Colonic mucosa (tissue), 4 donors: ENCODE results near the gene FAM107A. TPM values are rescaled to one million over a fixed set of nuclear protein-coding genes. Genes with fewer than 3 reads are reported as not detected.

Experiments
- DNase-seq: peaks from one replicate; pipeline ENCODE4 v3.0.0-alpha.2; 2020
- H3K27ac ChIP-seq: fragments of 200-600 bp; one replicate; pipeline ENCODE4 v1.8.0; 2021
- H3K27me3 ChIP-seq: fragments of 200-600 bp; one replicate; pipeline ENCODE4 v1.8.0; 2021
- H3K36me3 ChIP-seq: fragments of 200-600 bp; one replicate; pipeline ENCODE4 v1.8.0; 2021
- H3K4me1 ChIP-seq: fragments of 200-600 bp; one replicate; pipeline ENCODE4 v1.8.0; 2021; ENCODE audit warnings: mild to moderate bottlenecking
- H3K4me3 ChIP-seq: fragments of 200-600 bp; one replicate; pipeline ENCODE4 v1.8.0; 2021
- H3K9ac ChIP-seq, 2 donors: one replicate each; pipeline ENCODE4 v1.7.0; 2013; ENCODE audit warnings: control low read depth in 2 of 2, low read depth in 2 of 2, low read length in 2 of 2
- H3K9me3 ChIP-seq: fragments of 200-600 bp; one replicate; pipeline ENCODE4 v1.8.0; 2021
- intact Hi-C: fragments of 100-400 bp; cut with DNase I; formaldehyde crosslinking; loops from one replicate; pipeline ENCODE4 v1.14.1; 2022
- total RNA-seq, 2 donors: library from RNA; stranded (reverse); fragmentation: NEBNext Ultra II Directional in 1 of 2; extraction: Animal tissue kit (Norgen Biotek cat#: 25700) in 1 of 2; gene quantifications; one replicate each; pipeline ENCODE4 v1.2.1, GENCODE V29; 2021
- TF ChIP-seq, protein P1 (sequence below): fragments of 200-600 bp; IDR thresholded peaks from one replicate; pipeline ENCODE4 v1.8.0; 2022; ENCODE audit warnings: antibody characterized with exemption, mild to moderate bottlenecking
- donor health status: healthy.
- donor health status: DM: no; HTN: no; CAD: no.
- donor health status: DM: no; HTN: no; CAD: no.

The FAM107A gene, protein sequence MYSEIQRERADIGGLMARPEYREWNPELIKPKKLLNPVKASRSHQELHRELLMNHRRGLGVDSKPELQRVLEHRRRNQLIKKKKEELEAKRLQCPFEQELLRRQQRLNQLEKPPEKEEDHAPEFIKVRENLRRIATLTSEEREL
- total RNA-seq = 1 to 10 TPM; 2.2 to 5.1 TPM

DNA sequence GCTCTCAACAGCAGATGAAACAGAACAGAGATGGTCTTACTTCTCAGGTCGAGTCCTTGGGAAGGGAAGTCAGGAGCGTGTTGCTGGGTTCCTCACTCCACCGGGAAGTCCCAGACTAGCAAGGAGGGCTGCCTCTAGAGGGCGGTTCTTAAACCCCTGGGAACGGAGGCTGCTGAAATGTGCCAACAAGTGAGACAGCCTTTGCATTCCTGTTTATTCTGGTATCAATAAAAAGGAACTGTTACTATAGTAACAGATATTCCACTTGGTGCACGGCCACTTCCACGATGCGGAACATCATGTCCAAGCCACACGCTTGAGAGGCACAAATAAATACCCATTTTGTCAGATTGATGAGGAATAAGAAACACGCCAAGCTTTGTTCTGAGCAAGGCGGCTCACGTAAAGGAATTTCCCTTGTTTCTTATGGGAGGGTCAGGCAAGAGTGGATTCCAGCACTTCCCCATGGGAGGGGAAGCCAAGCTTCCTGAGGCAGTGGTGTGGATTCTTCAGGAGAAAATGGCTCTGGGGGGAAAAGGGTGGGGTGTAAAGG, at the start of gene FAM107A:
Gene FAM107A (minus strand): TSS at position 123 of the 553 bp plus-strand sequence. CDS start 7,531 bp downstream, outside the sequence.
- no peak within 1 kb of the TSS for H3K4me3 ChIP-seq
- peak within 1 kb of the TSS; percentile 32 for H3K27ac ChIP-seq
- peak; percentile 42 for DNase-seq
- no peaks in the 10 kb centered on the region for H3K36me3 ChIP-seq
- no peaks in the 10 kb centered on the region for H3K4me1 ChIP-seq
- no peaks in the 10 kb centered on the region for H3K27me3 ChIP-seq
- TF ChIP-seq, protein P1, sequence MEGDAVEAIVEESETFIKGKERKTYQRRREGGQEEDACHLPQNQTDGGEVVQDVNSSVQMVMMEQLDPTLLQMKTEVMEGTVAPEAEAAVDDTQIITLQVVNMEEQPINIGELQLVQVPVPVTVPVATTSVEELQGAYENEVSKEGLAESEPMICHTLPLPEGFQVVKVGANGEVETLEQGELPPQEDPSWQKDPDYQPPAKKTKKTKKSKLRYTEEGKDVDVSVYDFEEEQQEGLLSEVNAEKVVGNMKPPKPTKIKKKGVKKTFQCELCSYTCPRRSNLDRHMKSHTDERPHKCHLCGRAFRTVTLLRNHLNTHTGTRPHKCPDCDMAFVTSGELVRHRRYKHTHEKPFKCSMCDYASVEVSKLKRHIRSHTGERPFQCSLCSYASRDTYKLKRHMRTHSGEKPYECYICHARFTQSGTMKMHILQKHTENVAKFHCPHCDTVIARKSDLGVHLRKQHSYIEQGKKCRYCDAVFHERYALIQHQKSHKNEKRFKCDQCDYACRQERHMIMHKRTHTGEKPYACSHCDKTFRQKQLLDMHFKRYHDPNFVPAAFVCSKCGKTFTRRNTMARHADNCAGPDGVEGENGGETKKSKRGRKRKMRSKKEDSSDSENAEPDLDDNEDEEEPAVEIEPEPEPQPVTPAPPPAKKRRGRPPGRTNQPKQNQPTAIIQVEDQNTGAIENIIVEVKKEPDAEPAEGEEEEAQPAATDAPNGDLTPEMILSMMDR = peak; percentile 17
- no peaks in the 10 kb centered on the region for H3K9me3 ChIP-seq
- intact Hi-C loops = no loop called here
- peak within 1 kb of the TSS; percentile 19 to 31 for H3K9ac ChIP-seq

DNA sequence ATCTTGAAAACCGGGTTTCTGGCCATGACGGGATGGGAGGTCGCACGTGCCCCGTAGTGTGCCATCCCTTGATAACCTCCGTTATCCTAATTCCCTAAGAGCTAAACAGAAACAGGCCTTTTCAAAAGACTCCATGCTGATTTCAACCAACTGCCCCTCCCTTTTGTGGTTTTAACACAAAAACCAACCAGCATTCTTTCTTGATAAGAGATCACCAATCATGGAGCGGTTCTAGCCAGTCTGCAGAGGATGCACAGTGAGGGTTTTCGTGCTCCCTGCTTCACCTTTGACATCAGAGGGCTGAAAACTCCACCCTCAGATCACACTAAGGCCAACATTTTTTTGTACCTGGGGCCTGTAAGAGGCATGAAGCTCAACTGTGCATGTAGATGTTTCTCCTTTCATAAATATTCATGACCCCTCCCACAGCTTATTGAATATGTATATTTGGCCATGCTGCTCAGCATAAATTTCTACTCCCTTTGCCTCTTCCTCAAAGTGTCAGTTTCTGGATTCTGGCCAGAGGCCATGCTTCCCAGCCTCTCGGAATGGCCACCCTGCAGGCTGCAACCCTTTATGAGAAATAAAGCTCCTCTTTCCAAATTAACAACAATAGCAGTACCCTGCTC, 48.1 kb upstream of the FAM107A start:
- Histone ChIP-seq H3K36me3 (no peaks in the 10 kb centered on the region), H3K27me3 (no peaks in the 10 kb centered on the region), H3K4me3 (no peak overlapping the region), H3K4me1 (peaks cover 10% of the 10 kb centered on the region), H3K9ac (no peak overlapping the region), H3K27ac (no peak overlapping the region), H3K9me3 (no peaks in the 10 kb centered on the region)
- intact Hi-C loops = loop anchor here (5.0 kb wide), 1 partner anchor 53 kb away; no protein-coding TSS in a partner anchor
- no peak for DNase-seq
- TF ChIP-seq, protein P1 = no peak

DNA sequence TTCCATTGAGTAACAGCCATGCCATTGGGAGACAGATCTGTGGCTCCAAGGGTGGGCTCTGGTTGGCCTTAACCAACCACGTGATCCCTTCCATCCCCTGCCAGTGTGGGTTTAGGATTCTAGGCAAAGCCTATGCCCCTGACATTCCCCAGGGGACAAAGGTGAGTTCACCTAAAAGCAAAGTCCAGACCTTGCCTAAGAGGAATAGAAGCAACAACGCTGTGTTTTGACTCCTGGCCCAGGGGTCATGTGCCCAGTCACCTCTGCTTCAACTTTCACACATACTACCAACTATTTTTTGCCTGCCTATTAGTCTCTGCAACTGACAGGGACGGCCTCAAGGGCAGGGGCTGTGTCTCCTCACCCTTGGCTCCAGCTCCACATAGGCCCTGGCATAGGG, 47.4 kb upstream of the FAM107A start:
- TF ChIP-seq, protein P1 = no peak
- Histone ChIP-seq H3K4me1 (peaks cover 4% of the 10 kb centered on the region), H3K36me3 (no peaks in the 10 kb centered on the region), H3K9me3 (no peaks in the 10 kb centered on the region), H3K27ac (no peak overlapping the region), H3K27me3 (no peaks in the 10 kb centered on the region), H3K9ac (no peak overlapping the region), H3K4me3 (no peak overlapping the region)
- intact Hi-C loops = no loop called here
- no peak for DNase-seq

DNA sequence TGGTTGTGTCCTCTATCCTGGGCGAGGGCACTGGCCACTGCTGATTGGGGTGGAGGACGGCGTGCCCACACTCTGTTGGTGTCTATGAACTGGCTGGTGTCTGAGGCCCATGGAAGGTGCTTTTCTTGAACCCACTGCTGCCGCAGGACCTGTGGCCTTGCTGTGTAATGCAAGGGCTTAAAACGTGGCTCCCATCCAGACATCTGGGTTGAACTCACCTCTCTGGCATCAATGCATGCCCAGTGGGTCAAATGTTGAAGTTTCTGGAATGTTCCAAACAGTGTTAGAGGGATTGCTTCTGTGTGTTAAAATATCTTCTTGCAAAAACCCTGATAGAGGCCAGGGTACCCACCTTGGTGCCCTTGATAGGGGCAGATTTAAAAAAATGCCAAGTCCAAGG, 46.8 kb upstream of the FAM107A start:
- DNase-seq = no peak

DNA sequence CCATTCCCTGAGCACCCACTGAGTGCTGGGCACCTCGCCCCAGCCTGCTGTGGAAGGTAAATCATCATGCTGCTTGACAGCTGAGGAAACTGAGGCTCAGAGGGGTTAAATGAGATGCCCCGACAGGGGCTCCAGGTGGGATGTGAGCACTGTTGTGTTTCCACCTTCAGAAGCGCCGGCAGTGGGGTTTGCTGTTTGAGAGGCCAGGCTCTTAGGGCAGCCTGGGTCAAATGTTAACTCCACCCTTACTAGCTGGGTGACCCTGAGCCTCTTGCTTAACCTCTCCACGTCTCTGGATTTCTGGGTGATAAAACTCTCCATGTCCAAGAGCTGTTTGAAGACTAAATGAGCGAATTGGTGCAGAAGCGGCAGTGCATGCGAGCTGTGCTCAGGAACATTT, 46.3 kb upstream of the FAM107A start:
- Histone ChIP-seq H3K9me3 (no peaks in the 10 kb centered on the region), H3K4me1 (no peaks in the 10 kb centered on the region), H3K36me3 (no peaks in the 10 kb centered on the region), H3K9ac (no peak overlapping the region), H3K27ac (no peak overlapping the region), H3K4me3 (no peak overlapping the region), H3K27me3 (no peaks in the 10 kb centered on the region)
- no peak for DNase-seq
- intact Hi-C loops = no loop called here
- TF ChIP-seq, protein P1 = no peak

More for the DNA sequence above, 46.8 kb upstream of the FAM107A start:
- Histone ChIP-seq H3K9ac (no peak overlapping the region), H3K27me3 (no peaks in the 10 kb centered on the region), H3K27ac (no peak overlapping the region), H3K4me1 (no peaks in the 10 kb centered on the region), H3K9me3 (no peaks in the 10 kb centered on the region), H3K4me3 (no peak overlapping the region), H3K36me3 (no peaks in the 10 kb centered on the region)
- TF ChIP-seq, protein P1 = no peak
- intact Hi-C loops = no loop called here
